GM19240 (cell line): ENCODE data around the gene INSC.
A peak's percentile ranks its signal among the peaks of the same experiment; 100 is the strongest.

ENCODE experiments used
- DNase-seq: peaks from one replicate; pipeline ENCODE4 v3.0.0; 2011; ENCODE audit warnings: low spot score; ENCODE audit not compliant: insufficient read length

Gene INSC

DNA sequence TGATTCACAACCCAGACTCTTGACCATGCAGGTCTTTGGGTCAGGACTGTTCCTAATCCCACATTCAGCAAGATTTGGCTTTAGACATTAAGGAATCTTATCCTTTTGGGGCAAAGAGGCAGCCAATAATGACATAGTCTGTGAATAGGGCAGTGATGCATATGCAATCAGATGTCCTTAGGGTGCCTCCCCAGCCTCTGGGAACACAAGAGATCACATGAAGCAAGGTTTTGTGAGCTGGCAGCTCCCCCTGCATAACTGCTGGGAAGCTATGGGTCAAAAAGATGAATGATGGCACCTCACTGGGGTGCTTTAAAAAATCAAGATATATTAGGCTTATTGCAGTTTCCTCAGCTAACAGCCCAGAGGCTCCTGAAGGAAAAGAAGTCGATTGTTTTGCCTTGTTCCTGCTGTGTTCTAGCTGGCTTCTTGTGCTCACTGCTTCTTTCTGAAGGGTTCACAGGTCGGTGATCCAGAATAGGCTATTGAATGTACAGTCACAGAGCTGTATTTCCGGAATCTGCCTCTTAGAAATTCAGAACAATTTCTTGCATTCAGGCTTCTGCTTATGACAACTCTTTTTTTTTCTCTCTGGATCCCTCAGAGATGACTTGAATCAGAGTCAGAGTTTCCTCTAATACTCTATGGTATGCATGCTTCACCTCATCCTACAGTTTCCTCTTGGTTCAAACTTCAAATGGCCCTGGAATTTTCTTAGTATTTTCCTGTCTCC, 31.7 kb downstream of the INSC start:
- no peak for DNase-seq

- no peak for DNase-seq
Measured at GRCh38 chr11:15148169-15148568, 33.4 kb downstream of the INSC start.

DNA sequence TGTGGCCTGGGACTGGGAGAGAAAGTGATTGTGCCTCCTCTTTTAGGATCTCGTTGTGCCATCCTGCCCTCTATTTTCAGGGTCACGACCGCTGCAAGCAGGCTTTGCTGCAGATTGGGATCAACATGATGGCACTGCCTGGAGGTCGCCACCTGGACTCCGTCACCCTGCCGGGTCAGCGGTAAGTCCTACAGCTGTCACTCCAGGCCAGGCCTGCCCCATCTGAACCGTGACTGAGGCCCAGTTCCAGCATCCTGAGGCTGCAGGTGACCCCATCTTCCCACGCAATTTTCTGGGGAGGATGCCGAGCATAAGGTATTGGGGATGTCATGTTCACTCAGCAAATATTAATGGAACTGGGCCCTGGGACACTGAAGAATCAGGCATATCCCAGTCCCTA, 34.3 kb downstream of the INSC start:
- no peak for DNase-seq

GRCh38 chr11:15150507-15150906, 35.8 kb downstream of the INSC start:
- DNase-seq, result no peak

- DNase-seq, result no peak
Measured at GRCh38 chr11:15153231-15153630, 38.5 kb downstream of the INSC start.

DNA sequence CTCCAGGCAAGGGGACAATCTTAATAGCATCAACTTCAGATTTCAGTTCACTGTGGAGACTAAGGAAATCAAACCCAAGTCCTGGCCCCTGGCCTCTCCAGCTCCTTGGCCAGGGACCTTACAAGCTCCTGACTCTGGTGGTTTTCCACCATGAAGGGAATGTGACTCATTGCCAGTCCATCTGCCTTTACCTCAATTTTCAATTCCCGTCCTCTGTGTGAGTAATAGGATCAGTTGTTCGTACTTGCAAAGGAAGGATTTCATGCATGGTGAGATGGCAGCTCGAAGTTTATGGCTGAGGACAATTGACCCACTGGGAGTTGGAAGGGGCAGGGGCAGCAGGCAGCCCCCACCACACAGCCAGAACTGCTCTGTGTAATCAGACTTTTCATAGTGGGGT, 42.5 kb downstream of the INSC start:
- DNase-seq, result no peak

GRCh38 chr11:15157606-15158137, 42.9 kb downstream of the INSC start:
- DNase-seq, result no peak

DNA sequence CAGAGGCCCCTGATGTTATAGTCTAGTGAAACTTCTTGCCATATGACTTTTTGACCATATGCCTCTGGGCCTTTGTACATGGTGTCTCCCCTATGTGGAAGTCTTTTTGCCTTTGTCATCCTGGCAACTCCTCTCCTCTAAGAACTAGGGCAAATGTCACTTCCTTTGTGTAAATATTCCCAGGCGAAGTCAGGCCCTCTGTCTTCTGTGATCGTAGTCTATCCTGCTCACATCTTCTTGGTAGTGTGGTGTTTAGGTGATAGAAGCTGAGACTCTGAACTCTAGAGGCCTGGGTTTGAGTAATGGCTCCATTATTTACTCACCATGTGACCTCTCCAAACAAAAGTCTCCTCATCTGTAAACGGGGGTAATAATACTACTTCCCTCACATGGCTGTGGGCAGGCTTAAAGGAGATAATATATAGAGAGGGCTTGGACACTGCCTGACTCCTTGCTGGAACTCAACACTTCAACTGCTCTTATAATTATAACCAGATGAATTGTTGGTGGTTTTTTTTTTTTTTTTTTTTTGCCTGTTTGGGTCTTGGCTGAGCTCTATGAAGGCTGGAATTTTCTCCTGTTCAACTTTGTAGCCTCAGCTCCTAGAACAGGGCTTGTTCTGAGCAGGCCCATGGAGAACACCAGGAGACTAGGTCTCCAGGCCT, 43.8 kb downstream of the INSC start:
- no peak for DNase-seq

DNA sequence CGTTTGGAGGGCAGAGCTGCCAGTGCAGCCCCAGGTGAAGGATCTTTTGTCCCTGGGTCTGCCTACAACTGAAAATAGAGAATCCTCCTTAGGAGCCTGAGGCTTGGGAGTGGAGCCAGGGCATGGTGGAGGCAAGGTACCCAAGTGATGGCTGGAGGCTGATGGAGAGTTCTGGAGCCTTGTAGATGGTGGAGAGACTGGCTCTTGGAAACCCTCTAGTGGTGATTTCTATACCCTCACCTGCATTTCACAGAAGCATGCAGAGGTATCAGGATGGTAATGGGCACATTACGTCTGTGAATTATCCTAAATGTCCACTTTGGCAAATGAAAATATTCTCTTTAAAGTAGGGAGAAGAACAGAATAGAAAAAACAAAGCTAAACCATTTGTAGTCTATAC, 44.4 kb downstream of the INSC start:
- DNase-seq, result peak; percentile 19

DNA sequence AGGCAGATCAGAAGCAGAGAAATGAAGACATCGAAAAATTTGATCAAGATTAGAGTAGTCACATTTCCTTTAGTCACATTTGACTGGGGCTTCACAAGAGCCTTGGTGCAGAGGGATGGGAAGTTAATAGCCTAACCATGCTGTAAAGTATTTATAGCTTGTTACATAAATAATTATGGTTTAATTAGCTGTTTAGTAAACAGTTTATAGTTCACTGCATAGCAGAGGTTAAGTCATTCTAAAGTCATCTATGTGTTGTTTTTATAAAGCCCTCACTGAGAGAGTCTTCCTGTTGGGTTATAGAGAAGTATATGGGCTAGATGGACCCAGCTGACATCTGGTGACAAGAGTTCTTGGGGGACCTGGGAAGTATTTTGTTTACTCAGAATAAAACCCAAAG, 47.1 kb downstream of the INSC start:
- DNase-seq, result no peak

GRCh38 chr11:15163136-15163535, 48.4 kb downstream of the INSC start:
- no peak for DNase-seq

DNA sequence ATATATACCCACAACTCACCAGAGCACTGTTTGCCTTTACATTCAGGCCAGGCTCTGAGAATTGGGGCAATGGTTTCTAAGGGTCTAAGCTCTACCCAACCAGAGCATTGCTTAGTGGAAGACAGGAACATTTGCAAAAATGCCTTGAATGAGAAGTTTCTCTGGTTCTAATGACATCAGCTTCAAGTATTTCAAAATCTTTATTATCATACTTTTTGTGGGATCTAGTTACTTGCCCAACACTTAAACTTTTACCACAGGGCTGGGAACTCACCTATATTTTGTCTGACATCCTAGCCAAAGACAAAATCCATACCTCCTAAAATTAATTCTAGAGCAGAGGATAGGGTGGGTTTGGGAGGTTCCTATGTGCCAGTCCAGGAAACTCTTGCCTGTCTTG, 51.5 kb downstream of the INSC start:
- DNase-seq, result no peak

DNA sequence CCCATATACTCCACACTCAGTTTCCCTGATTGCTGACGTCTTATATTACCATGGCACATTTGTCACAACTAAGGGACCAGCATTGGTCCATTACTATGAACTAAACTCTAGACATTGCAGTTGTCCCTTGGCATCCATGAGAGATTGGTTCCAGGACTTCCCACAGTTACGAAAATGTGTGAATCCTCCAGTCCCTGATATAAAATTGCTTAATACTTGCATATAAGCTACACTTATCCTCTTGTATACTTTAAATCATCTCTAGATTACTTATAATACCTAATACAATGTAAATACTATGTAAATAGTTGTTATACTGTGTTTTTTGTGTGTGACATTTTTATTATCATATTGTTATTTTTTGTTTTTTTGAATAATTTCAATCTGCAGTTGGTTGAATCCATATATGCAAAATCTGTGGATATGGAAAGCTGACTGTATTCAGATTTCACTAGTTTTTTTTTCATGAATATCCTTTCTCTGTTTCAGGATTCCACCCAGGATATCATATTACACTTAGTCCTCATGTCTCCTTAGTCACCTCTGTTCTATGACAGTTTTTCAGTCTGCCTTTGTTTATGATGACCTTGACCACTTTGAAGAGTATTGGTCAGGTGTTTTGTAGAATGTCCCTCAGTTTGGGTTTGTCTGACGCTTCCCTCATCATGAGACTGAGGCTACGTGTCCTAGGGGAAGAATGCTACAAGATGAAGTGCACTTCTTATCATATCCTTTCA, 55.3 kb downstream of the INSC start:
- DNase-seq, result no peak

DNA sequence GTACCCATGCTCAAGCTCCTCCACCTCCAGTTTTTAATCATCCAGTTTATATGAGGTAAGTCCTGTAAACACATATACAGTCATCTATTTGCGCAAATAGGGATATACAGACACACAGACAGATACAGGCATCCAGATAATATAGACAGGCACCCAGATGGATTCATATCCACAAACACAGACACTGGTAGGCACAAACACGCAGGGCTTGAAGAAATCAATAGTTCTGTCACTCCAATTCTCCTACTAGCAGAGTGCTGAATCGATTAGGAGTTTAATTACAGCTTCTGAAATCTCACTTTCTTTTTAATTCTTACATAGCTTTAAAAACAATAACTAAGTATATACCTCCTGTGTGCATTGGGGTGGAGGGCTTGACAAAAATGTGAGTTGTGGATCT, 56.0 kb downstream of the INSC start:
- DNase-seq, result no peak

DNA sequence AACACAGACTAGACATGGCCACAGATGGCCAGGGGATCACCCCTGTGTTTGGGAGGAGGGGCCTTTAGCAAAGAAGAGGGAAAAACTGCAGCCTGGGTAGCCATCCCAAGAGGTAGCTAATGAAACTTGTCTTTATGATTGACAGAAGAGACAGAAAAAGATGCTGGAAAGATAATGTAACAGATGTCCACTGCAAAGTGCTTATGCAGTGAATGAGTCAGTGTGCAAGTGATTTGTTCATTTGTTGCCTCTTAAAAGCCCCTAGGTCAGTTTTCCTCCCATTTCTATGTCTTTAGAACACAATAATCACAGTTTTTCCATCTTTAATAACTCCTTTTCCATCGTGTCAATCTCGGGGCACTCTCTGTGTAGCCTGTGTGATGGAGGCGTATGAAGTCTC, 57.2 kb downstream of the INSC start:
- no peak for DNase-seq

DNA sequence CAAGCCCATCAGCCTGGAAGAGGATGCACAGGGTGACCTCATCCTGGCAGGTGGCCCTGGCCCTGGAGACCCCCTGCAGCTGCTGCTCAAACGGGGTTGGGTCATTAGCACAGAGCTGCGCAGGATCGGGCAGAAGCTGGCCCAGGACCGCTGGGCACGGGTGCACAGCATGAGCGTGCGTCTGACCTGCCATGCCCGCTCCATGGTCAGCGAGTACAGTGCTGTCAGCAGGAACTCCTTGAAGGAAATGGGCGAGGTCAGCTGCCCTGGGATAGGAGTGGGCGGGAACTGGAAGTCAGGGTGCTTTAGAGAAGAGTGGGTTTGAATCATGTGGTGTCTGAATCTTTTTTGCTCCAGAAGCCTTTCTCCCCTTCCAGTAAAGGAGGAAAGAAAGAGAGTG, 61.1 kb downstream of the INSC start:
- DNase-seq, result no peak

- no peak for DNase-seq
Measured at GRCh38 chr11:15176646-15177163, 62.0 kb downstream of the INSC start.

DNA sequence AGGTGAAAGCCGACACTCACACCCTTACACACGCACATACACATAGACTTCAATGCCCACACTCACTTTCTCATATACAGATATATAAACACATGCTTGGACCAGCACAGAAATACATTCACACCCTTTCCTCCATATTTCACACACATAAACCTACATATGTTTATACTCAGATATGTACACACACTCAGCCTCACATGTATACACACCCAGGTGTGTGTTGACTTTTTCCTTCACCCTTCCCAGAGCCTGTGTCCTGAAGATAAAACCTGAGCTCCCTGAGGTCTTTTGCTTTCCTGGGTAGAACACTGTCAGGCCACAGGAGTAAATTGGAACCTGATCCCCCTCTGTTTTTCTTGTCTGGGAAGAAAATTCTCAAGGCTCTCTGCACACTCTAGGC, 62.8 kb downstream of the INSC start:
- DNase-seq, result no peak

DNA sequence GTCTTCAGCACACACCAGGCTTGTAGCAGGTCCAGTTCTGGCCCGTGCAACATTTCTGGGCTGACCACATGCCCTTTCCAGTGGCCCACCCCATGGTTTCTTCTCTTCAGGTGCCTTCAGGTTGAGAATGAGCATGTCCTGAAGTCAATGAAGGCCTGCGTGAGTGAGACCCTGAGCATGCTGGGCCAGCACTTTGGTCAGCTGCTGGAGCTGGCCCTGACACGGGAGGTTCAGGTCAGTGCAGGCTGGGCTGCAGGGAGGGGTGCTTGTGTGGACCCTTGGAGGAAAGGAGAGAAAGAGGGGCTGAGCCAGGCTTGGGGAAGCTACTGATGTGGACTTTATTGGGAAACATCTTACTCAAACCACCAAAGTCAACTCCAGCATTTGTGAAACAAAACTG, 63.5 kb downstream of the INSC start:
- no peak for DNase-seq

DNA sequence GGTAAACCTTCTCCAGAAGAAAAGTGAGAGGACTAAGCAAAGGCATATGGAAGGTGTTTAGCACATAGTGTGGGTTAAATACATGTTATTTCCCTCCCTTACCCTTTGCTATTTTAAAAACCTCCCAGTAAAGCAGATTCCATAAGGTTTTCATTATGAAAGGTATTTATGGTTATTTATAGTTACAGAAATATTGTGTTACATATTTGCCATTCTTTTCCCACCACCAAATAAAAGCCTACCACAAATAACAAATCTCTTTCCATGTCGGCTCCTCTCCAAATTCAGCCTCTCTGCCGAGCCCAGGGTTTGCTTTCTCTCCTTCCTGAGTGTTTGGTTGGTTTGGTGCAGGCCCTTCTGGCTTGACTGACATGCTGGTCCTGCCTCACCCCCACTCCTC, 64.4 kb downstream of the INSC start:
- no peak for DNase-seq

DNA sequence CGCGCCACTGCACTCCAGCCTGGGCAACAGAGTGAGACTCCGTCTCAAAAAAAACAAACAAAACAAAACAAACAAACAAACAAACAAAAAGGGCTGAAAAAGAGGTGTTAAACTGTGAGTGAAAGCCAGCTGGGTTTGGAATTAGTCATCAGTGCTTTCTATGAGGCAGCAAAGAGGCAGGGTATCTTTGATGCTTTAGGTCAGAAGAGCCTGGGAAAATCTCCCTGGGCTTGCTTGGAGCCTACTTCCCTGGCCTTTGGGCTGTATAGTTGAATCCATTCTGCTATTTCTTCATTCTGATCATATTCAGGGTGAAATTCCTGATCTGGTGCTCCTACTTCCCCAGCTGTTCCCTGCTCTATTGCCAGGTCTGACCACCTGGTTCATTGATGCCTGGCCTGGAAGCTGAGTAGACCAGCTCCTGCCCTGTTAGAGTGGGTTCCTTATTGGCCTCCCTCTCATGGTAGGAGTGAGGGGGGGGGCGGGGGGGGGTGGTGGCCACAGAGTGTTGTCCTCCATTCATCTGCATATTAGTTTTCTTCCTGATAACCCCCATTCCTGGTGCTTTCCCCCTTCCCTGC, 65.6 kb downstream of the INSC start:
- DNase-seq, result no peak

DNA sequence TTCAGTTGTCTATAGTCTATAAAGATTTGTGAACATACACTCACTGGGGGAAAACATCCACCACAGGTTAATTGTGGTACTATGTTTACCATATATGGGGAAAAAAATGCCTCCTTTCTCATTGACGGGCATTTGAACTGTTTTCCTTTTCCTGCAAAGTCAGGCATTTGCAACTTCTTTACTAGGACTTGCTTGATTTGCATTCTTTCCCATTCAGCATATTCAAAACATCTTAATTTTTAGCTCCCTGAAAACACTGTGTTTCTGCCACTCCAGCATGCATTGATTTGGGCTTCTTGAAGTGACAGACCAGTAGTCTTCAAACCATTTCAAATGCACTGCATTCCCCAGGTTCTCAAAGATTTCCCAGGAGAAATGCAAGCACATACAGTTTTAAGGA, 67.6 kb downstream of the INSC start:
- no peak for DNase-seq
